ENCODE results near the gene KNCN. TPM values are rescaled to one million over a fixed set of nuclear protein-coding genes. Genes with fewer than 3 reads are reported as not detected.

The KNCN gene
- total and polyA plus RNA-seq, 3 experiments from 2014 or later = not detected

GRCh38 chr1:46519209-46519608 lies 32.2 kb downstream of the KNCN start:
- Mint-ChIP-seq H3K27me3 (peaks cover 17 to 26% of the 10 kb centered on the region in 2 donors), H3K27ac (no peak overlapping the region), H3K4me3 (no peak overlapping the region), H3K4me1 (peaks cover 6 to 9% (median 9%) of the 10 kb centered on the region in 3 donors), H3K36me3 (no peaks in the 10 kb centered on the region), H3K9me3 (no peaks in the 10 kb centered on the region)
- H3K36me3 ChIP-seq (ENCODE audit: insufficient read depth, low read length) = no peaks in the 10 kb centered on the region
- no peaks in the 10 kb centered on the region for H3K4me1 ChIP-seq (ENCODE audit: insufficient read depth, low read length)
- no peaks in the 10 kb centered on the region for H3K27me3 ChIP-seq (ENCODE audit: insufficient read depth, low read length, poor library complexity, severe bottlenecking)
- ChIA-PET POLR2A (no interaction called here), CTCF (no interaction called here)
- peak overlapping the region; percentile 69 for H3K27ac ChIP-seq (ENCODE audit: low read depth, low read length)
- no peak for DNase-seq
- no peaks in the 10 kb centered on the region for H3K9me3 ChIP-seq (ENCODE audit: low read length)
- no peak overlapping the region for H3K4me3 ChIP-seq (ENCODE audit: low read length)

GRCh38 chr1:46517932-46518498 lies 33.4 kb downstream of the KNCN start:
- ChIA-PET POLR2A (no interaction called here), CTCF (interaction anchor here (0.6 kb wide), 1 partner anchor 14 kb away, joined by 3 read pairs; no protein-coding TSS in a partner anchor)

GRCh38 chr1:46517010-46517600 lies 34.3 kb downstream of the KNCN start:
- POLR2A ChIA-PET = no interaction called here
- Histone ChIP-seq H3K9me3 (ENCODE audit: low read length) (no peaks in the 10 kb centered on the region), H3K4me3 (ENCODE audit: low read length) (no peak overlapping the region), H3K4me1 (ENCODE audit: insufficient read depth, low read length) (no peaks in the 10 kb centered on the region), H3K36me3 (ENCODE audit: insufficient read depth, low read length) (no peaks in the 10 kb centered on the region), H3K27ac (ENCODE audit: low read depth, low read length) (peak overlapping the region; percentile 43), H3K27me3 (ENCODE audit: insufficient read depth, low read length, poor library complexity, severe bottlenecking) (no peaks in the 10 kb centered on the region)
- H3K4me3 Mint-ChIP-seq = no peak overlapping the region
- H3K27ac Mint-ChIP-seq = peak overlapping the region in 1 of 8 donors; percentile 83
- CTCF ChIA-PET = interaction anchor here (0.6 kb wide), 1 partner anchor 15 kb away, joined by 3 read pairs; no protein-coding TSS in a partner anchor
- H3K27me3 Mint-ChIP-seq = peaks cover 28 to 36% of the 10 kb centered on the region in 2 donors
- H3K36me3 Mint-ChIP-seq = no peaks in the 10 kb centered on the region
- no peaks in the 10 kb centered on the region for H3K9me3 Mint-ChIP-seq
- DNase-seq = no peak
- peaks cover 3 to 8% (median 4%) of the 10 kb centered on the region in 3 donors for H3K4me1 Mint-ChIP-seq

More at GRCh38 chr1:46517932-46518498, 33.4 kb downstream of the KNCN start:
- peaks cover 22 to 27% of the 10 kb centered on the region in 2 donors for H3K27me3 Mint-ChIP-seq
- DNase-seq = no peak
- H3K9me3 Mint-ChIP-seq = no peaks in the 10 kb centered on the region
- H3K27ac Mint-ChIP-seq = peak overlapping the region in 1 of 8 donors; percentile 37
- H3K36me3 ChIP-seq (ENCODE audit: insufficient read depth, low read length) = no peaks in the 10 kb centered on the region
- H3K4me1 Mint-ChIP-seq = peaks cover 6 to 9% (median 9%) of the 10 kb centered on the region in 3 donors
- no peaks in the 10 kb centered on the region for H3K4me1 ChIP-seq (ENCODE audit: insufficient read depth, low read length)
- H3K4me3 ChIP-seq (ENCODE audit: low read length) = no peak overlapping the region
- H3K27ac ChIP-seq (ENCODE audit: low read depth, low read length) = peak overlapping the region; percentile 43
- no peaks in the 10 kb centered on the region for H3K9me3 ChIP-seq (ENCODE audit: low read length)
- no peaks in the 10 kb centered on the region for H3K27me3 ChIP-seq (ENCODE audit: insufficient read depth, low read length, poor library complexity, severe bottlenecking)
- H3K36me3 Mint-ChIP-seq = no peaks in the 10 kb centered on the region
- no peak overlapping the region for H3K4me3 Mint-ChIP-seq

- H3K4me3 Mint-ChIP-seq = no peak overlapping the region
- no peak for DNase-seq
- ChIA-PET CTCF (no interaction called here), POLR2A (no interaction called here)
- H3K4me1 Mint-ChIP-seq = peaks cover 0 to under 1% (median 0%) of the 10 kb centered on the region in 3 donors
- H3K36me3 Mint-ChIP-seq = no peaks in the 10 kb centered on the region
- Histone ChIP-seq H3K9me3 (ENCODE audit: low read length) (no peaks in the 10 kb centered on the region), H3K4me3 (ENCODE audit: low read length) (no peak overlapping the region), H3K36me3 (ENCODE audit: insufficient read depth, low read length) (no peaks in the 10 kb centered on the region), H3K27ac (ENCODE audit: low read depth, low read length) (no peak overlapping the region), H3K27me3 (ENCODE audit: insufficient read depth, low read length, poor library complexity, severe bottlenecking) (no peaks in the 10 kb centered on the region), H3K4me1 (ENCODE audit: insufficient read depth, low read length) (no peaks in the 10 kb centered on the region)
- H3K27me3 Mint-ChIP-seq = peaks cover 28 to 42% of the 10 kb centered on the region in 2 donors
- H3K27ac Mint-ChIP-seq = peak overlapping the region in 1 of 8 donors; percentile 36
- no peaks in the 10 kb centered on the region for H3K9me3 Mint-ChIP-seq
Observed at GRCh38 chr1:46516200-46516950, 35.1 kb downstream of the KNCN start.

- Histone ChIP-seq H3K27me3 (ENCODE audit: insufficient read depth, low read length, poor library complexity, severe bottlenecking) (no peaks in the 10 kb centered on the region), H3K4me1 (ENCODE audit: insufficient read depth, low read length) (no peaks in the 10 kb centered on the region), H3K4me3 (ENCODE audit: low read length) (no peak overlapping the region), H3K27ac (ENCODE audit: low read depth, low read length) (no peak overlapping the region), H3K9me3 (ENCODE audit: low read length) (no peaks in the 10 kb centered on the region), H3K36me3 (ENCODE audit: insufficient read depth, low read length) (no peaks in the 10 kb centered on the region)
- H3K36me3 Mint-ChIP-seq = no peaks in the 10 kb centered on the region
- ChIA-PET POLR2A (no interaction called here), CTCF (no interaction called here)
- H3K9me3 Mint-ChIP-seq = no peaks in the 10 kb centered on the region
- H3K4me1 Mint-ChIP-seq = no peaks in the 10 kb centered on the region
- H3K27ac Mint-ChIP-seq = no peak overlapping the region
- no peak for DNase-seq
- no peak overlapping the region for H3K4me3 Mint-ChIP-seq
- H3K27me3 Mint-ChIP-seq = peaks cover 26 to 43% of the 10 kb centered on the region in 2 donors
Observed at GRCh38 chr1:46515576-46515975, 35.9 kb downstream of the KNCN start.

GRCh38 chr1:46513536-46513935 lies 37.9 kb downstream of the KNCN start:
- H3K9me3 Mint-ChIP-seq = no peaks in the 10 kb centered on the region
- no peak overlapping the region for H3K27ac ChIP-seq (ENCODE audit: low read depth, low read length)
- H3K4me1 Mint-ChIP-seq = no peaks in the 10 kb centered on the region
- H3K4me1 ChIP-seq (ENCODE audit: insufficient read depth, low read length) = no peaks in the 10 kb centered on the region
- ChIA-PET POLR2A (no interaction called here), CTCF (no interaction called here)
- H3K4me3 Mint-ChIP-seq = no peak overlapping the region
- H3K27me3 ChIP-seq (ENCODE audit: insufficient read depth, low read length, poor library complexity, severe bottlenecking) = no peaks in the 10 kb centered on the region
- no peaks in the 10 kb centered on the region for H3K36me3 ChIP-seq (ENCODE audit: insufficient read depth, low read length)
- H3K27ac Mint-ChIP-seq = no peak overlapping the region
- H3K36me3 Mint-ChIP-seq = no peaks in the 10 kb centered on the region
- no peaks in the 10 kb centered on the region for H3K9me3 ChIP-seq (ENCODE audit: low read length)
- peaks cover 28 to 48% of the 10 kb centered on the region in 2 donors for H3K27me3 Mint-ChIP-seq
- no peak for DNase-seq
- H3K4me3 ChIP-seq (ENCODE audit: low read length) = no peak overlapping the region

- POLR2A ChIA-PET = no interaction called here
- Mint-ChIP-seq H3K4me1 (no peaks in the 10 kb centered on the region), H3K9me3 (peaks cover 0 to 2% (median 0%) of the 10 kb centered on the region in 5 donors), H3K36me3 (no peaks in the 10 kb centered on the region), H3K4me3 (no peak overlapping the region), H3K27ac (no peak overlapping the region), H3K27me3 (peaks cover 23 to 45% of the 10 kb centered on the region in 2 donors)
- no peaks in the 10 kb centered on the region for H3K27me3 ChIP-seq (ENCODE audit: insufficient read depth, low read length, poor library complexity, severe bottlenecking)
- no peaks in the 10 kb centered on the region for H3K9me3 ChIP-seq (ENCODE audit: low read length)
- H3K36me3 ChIP-seq (ENCODE audit: insufficient read depth, low read length) = no peaks in the 10 kb centered on the region
- H3K27ac ChIP-seq (ENCODE audit: low read depth, low read length) = no peak overlapping the region
- no peaks in the 10 kb centered on the region for H3K4me1 ChIP-seq (ENCODE audit: insufficient read depth, low read length)
- CTCF ChIA-PET = interaction anchor here (0.6 kb wide), 1 partner anchor 218 kb away, joined by 4 read pairs; no protein-coding TSS in a partner anchor
- DNase-seq = no peak
- H3K4me3 ChIP-seq (ENCODE audit: low read length) = no peak overlapping the region
Observed at GRCh38 chr1:46512792-46513190, 38.7 kb downstream of the KNCN start.

- ChIA-PET POLR2A (no interaction called here), CTCF (no interaction called here)
- Histone ChIP-seq H3K4me3 (ENCODE audit: low read length) (no peak overlapping the region), H3K36me3 (ENCODE audit: insufficient read depth, low read length) (no peaks in the 10 kb centered on the region), H3K27ac (ENCODE audit: low read depth, low read length) (no peak overlapping the region), H3K4me1 (ENCODE audit: insufficient read depth, low read length) (no peaks in the 10 kb centered on the region), H3K9me3 (ENCODE audit: low read length) (no peaks in the 10 kb centered on the region), H3K27me3 (ENCODE audit: insufficient read depth, low read length, poor library complexity, severe bottlenecking) (no peaks in the 10 kb centered on the region)
- Mint-ChIP-seq H3K36me3 (no peaks in the 10 kb centered on the region), H3K4me3 (no peak overlapping the region), H3K27me3 (peaks cover 24 to 45% of the 10 kb centered on the region in 2 donors), H3K9me3 (peaks cover 0 to 2% (median 0%) of the 10 kb centered on the region in 5 donors), H3K27ac (no peak overlapping the region), H3K4me1 (no peaks in the 10 kb centered on the region)
- no peak for DNase-seq
Observed at GRCh38 chr1:46512135-46512791, 39.2 kb downstream of the KNCN start.

Data from CD8-positive, alpha-beta memory T cell (primary cell).